Natural killer cell (primary cell): ENCODE data around the gene SOX9. TPM values are rescaled to one million over a fixed set of nuclear protein-coding genes. Genes with fewer than 3 reads are reported as not detected.

ENCODE experiments used
- ATAC-seq, 3 donors: fragments of 150-1000 bp in 2 of 3; fragments of 200-7000 bp in 1 of 3; cut with Tn5 transposase; 1 replicate in 1 of 3; 2 replicates in 2 of 3; pipeline ENCODE4 v1.10.0; 2021; ENCODE audit warnings: mild to moderate bottlenecking in 2 of 3, moderate library complexity in 2 of 3
- DNase-seq, 2 donors: peaks; one replicate each; pipeline versions ENCODE4 v3.0.0 to v3.0.0-alpha.2; 2013 to 2021; ENCODE audit warnings: mixed read lengths in 1 of 2
- H3K27ac ChIP-seq: one replicate; pipeline ENCODE4 v1.5.1; 2013; ENCODE audit warnings: mild to moderate bottlenecking, low read length
- H3K27me3 ChIP-seq: one replicate; pipeline ENCODE4 v1.6.1; 2013; ENCODE audit warnings: low read length; ENCODE audit not compliant: control insufficient read depth, insufficient read depth
- H3K36me3 ChIP-seq: one replicate; pipeline ENCODE4 v1.6.1; 2013; ENCODE audit warnings: low read length; ENCODE audit not compliant: control insufficient read depth, insufficient read depth
- H3K4me1 ChIP-seq: one replicate; pipeline ENCODE4 v1.6.1; 2013; ENCODE audit warnings: low read length; ENCODE audit not compliant: control insufficient read depth, insufficient read depth
- H3K4me3 ChIP-seq: one replicate; pipeline ENCODE4 v1.5.1; 2013; ENCODE audit warnings: low read length
- H3K9me3 ChIP-seq: one replicate; pipeline ENCODE4 v1.6.1; 2013; ENCODE audit warnings: low read length; ENCODE audit not compliant: control insufficient read depth, insufficient read depth
- H3K27ac Mint-ChIP-seq, 2 donors: one replicate each; pipeline ENCODE4 v1.8.0; 2022; ENCODE audit warnings: mild to moderate bottlenecking in 2 of 2, mixed read lengths in 2 of 2, moderate library complexity in 1 of 2
- H3K27me3 Mint-ChIP-seq, 2 donors: one replicate each; pipeline ENCODE4 v1.8.0; 2022; ENCODE audit warnings: low read depth in 2 of 2, mixed read lengths in 2 of 2
- H3K36me3 Mint-ChIP-seq: one replicate; pipeline ENCODE4 v1.8.0; 2022; ENCODE audit warnings: mixed read lengths
- H3K4me1 Mint-ChIP-seq, 2 donors: one replicate each; pipeline ENCODE4 v1.8.0; 2022; ENCODE audit warnings: mixed read lengths in 2 of 2
- H3K4me3 Mint-ChIP-seq: one replicate; pipeline ENCODE4 v1.8.0; 2022; ENCODE audit warnings: mild to moderate bottlenecking, moderate library complexity, mixed read lengths
- H3K9me3 Mint-ChIP-seq, 2 donors: one replicate each; pipeline ENCODE4 v1.8.0; 2022; ENCODE audit warnings: mixed read lengths in 2 of 2
- CTCF ChIP-seq: fragments of 200-600 bp; IDR thresholded peaks from one replicate; pipeline ENCODE4 v1.8.0; 2022; ENCODE audit warnings: antibody characterized with exemption
- WGBS: methylation state at CpG from one replicate; pipeline ENCODE4 v1.1.7; 2013; ENCODE audit warnings: missing lambda C conversion rate; ENCODE audit not compliant: insufficient coverage; 5-methylcytosine and 5-hydroxymethylcytosine counted together
- intact Hi-C: fragments of 100-400 bp; cut with micrococcal nuclease; formaldehyde crosslinking; loops from one replicate; pipeline ENCODE4 v1.14.2; 2022
- total RNA-seq, 4 donors: library from RNA; stranded (reverse); fragments of 120-200 nt in 1 of 4; gene quantifications; one replicate each; pipeline versions ENCODE4 v1.2.3 to v1.2.4, GENCODE V29; 2013 to 2022

SOX9 gene
- total RNA-seq, 3 donors from 2014 or later (not counting 1 experiment from before 2014, with no cell fraction given), result not detected

- Histone ChIP-seq H3K9me3 (no peaks in the 10 kb centered on the region), H3K4me3 (no peak overlapping the region), H3K27me3 (no peaks in the 10 kb centered on the region), H3K36me3 (no peaks in the 10 kb centered on the region), H3K27ac (no peak overlapping the region), H3K4me1 (no peaks in the 10 kb centered on the region)
- DNase-seq, result no peak
- no peak for ATAC-seq
- H3K4me3 Mint-ChIP-seq, result no peak overlapping the region
- intact Hi-C loops, result no loop called here
- H3K27ac Mint-ChIP-seq, result no peak overlapping the region
- WGBS, result 59% methylated on average over 3 of the region's 4 CpGs
- peaks cover 8 to 15% of the 10 kb centered on the region in 2 donors for H3K9me3 Mint-ChIP-seq
- no peaks in the 10 kb centered on the region for H3K36me3 Mint-ChIP-seq
- H3K4me1 Mint-ChIP-seq, result no peaks in the 10 kb centered on the region
- H3K27me3 Mint-ChIP-seq, result no peaks in the 10 kb centered on the region
- TF ChIP-seq CTCF, result no peak
Observed at GRCh38 chr17:72077326-72077960, 43.4 kb upstream of the SOX9 start.

DNA sequence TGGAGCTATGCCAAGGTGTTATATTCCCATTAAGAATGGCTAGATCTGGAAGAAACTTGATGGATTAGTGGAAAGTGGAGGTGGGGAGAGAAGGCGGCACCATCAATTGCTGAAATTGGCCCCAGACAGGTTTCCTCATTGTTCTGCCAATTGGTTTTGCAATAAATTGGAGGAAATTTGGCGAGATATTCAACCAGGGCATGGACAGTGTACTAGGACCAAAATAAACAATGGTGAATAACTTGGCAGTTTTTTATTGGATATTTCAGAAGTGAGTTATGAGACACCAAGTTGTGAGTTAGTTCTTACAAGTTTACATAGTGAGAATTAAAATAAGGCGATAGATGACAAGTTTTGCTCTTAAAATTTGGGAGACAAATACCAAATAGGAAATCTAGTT, 41.1 kb upstream of the SOX9 start:
- WGBS, result 84% methylated on average over 2 of the region's 3 CpGs
- H3K27ac ChIP-seq, result no peak overlapping the region
- no peaks in the 10 kb centered on the region for H3K27me3 ChIP-seq
- Mint-ChIP-seq H3K9me3 (peaks cover 10 to 13% of the 10 kb centered on the region in 2 donors), H3K4me3 (no peak overlapping the region), H3K27me3 (no peaks in the 10 kb centered on the region), H3K36me3 (no peaks in the 10 kb centered on the region), H3K27ac (no peak overlapping the region), H3K4me1 (no peaks in the 10 kb centered on the region)
- DNase-seq (no peak), ATAC-seq (no peak)
- TF ChIP-seq CTCF, result no peak
- no peak overlapping the region for H3K4me3 ChIP-seq
- H3K4me1 ChIP-seq, result no peaks in the 10 kb centered on the region
- intact Hi-C loops, result no loop called here
- H3K36me3 ChIP-seq, result no peaks in the 10 kb centered on the region
- H3K9me3 ChIP-seq, result no peaks in the 10 kb centered on the region

GRCh38 chr17:72087876-72088275, 32.9 kb upstream of the SOX9 start:
- no peak overlapping the region for H3K4me3 Mint-ChIP-seq
- H3K9me3 Mint-ChIP-seq, result peaks cover 0 to 1% of the 10 kb centered on the region in 2 donors
- intact Hi-C loops, result no loop called here
- DNase-seq (no peak), ATAC-seq (no peak)
- H3K27ac Mint-ChIP-seq, result no peak overlapping the region
- TF ChIP-seq CTCF, result no peak
- H3K4me1 Mint-ChIP-seq, result no peaks in the 10 kb centered on the region
- no peaks in the 10 kb centered on the region for H3K36me3 Mint-ChIP-seq
- Histone ChIP-seq H3K27ac (no peak overlapping the region), H3K4me1 (no peaks in the 10 kb centered on the region), H3K36me3 (no peaks in the 10 kb centered on the region), H3K4me3 (no peak overlapping the region), H3K27me3 (no peaks in the 10 kb centered on the region), H3K9me3 (no peaks in the 10 kb centered on the region)
- no peaks in the 10 kb centered on the region for H3K27me3 Mint-ChIP-seq
- no CpG with 5 or more reads among the region's 1 CpG for WGBS

GRCh38 chr17:72089453-72089987, 31.3 kb upstream of the SOX9 start:
- Histone ChIP-seq H3K4me3 (no peak overlapping the region), H3K27me3 (no peaks in the 10 kb centered on the region), H3K27ac (no peak overlapping the region), H3K36me3 (no peaks in the 10 kb centered on the region), H3K9me3 (no peaks in the 10 kb centered on the region), H3K4me1 (no peaks in the 10 kb centered on the region)
- Mint-ChIP-seq H3K27ac (no peak overlapping the region), H3K36me3 (no peaks in the 10 kb centered on the region), H3K9me3 (no peaks in the 10 kb centered on the region), H3K27me3 (no peaks in the 10 kb centered on the region), H3K4me3 (no peak overlapping the region), H3K4me1 (no peaks in the 10 kb centered on the region)
- DNase-seq (no peak), ATAC-seq (no peak)
- no peak for TF ChIP-seq CTCF
- intact Hi-C loops, result no loop called here
- WGBS, result 71% methylated on average over 4 of the region's 7 CpGs
